ENCODE results near the gene ATCAY.
"Not testable (repeated sequence)": the region's sequence is repeated elsewhere in the genome, so short reads cannot be mapped to it uniquely, and the experiment has no call there.

Gene ATCAY

DNA sequence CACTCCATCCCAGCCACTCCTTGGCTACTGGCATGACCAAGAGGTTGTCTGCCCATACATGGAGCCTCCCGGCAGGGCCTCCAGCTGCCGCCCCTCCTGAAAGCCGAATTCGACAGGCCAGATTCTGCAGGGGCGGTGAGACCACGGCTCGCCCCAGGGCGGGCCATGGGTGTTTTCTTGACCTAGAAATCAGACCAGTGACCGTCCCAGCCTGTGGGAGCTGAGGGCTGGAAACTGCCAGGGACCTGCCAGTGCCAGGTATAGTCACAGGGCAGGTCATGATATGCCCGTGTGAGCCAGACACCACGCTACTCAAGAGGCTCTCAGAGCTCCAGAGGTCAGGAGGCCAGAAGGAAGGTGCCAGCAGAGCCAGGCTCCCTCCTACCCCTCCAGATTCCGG, 73.6 kb downstream of the ATCAY start:
- CTCF ChIA-PET, result interaction anchor here (1.2 kb wide), 1 partner anchor 8 kb away, joined by 3 read pairs; no protein-coding TSS in a partner anchor

DNA sequence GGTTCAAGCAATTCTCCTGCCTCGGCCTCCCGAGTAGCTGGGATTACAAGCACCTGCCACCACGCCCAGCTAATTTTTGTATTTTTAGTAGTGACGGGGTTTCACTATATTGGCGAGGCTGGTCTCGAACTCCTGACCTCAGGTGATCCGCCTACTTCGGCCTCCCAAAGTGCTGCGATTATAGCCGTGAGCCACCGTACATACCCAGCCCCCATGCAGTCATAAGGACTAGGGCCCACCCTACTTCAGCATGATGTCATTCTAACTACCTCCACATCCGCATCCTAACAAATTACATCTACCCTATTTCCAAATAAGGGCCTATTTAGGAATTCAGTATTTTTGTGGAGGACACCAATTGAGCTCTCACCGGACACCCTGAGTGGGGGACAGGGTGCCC, 74.8 kb downstream of the ATCAY start:
- CTCF ChIA-PET; POLR2A ChIA-PET (ENCODE audit: low non-redundant PET); H3K27ac ChIP-seq; DNase-seq (ENCODE audit: low spot score): not testable (repeated sequence)

More for the DNA sequence above, 73.6 kb downstream of the ATCAY start:
- DNase-seq (ENCODE audit: low spot score), result no peak
- TF ChIP-seq, protein P1, sequence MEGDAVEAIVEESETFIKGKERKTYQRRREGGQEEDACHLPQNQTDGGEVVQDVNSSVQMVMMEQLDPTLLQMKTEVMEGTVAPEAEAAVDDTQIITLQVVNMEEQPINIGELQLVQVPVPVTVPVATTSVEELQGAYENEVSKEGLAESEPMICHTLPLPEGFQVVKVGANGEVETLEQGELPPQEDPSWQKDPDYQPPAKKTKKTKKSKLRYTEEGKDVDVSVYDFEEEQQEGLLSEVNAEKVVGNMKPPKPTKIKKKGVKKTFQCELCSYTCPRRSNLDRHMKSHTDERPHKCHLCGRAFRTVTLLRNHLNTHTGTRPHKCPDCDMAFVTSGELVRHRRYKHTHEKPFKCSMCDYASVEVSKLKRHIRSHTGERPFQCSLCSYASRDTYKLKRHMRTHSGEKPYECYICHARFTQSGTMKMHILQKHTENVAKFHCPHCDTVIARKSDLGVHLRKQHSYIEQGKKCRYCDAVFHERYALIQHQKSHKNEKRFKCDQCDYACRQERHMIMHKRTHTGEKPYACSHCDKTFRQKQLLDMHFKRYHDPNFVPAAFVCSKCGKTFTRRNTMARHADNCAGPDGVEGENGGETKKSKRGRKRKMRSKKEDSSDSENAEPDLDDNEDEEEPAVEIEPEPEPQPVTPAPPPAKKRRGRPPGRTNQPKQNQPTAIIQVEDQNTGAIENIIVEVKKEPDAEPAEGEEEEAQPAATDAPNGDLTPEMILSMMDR (conservative IDR thresholded peaks at IDR 0.05; ENCODE audit: low read depth), result no peak
- no peak overlapping the region for H3K27ac ChIP-seq
- POLR2A ChIA-PET (ENCODE audit: low non-redundant PET), result interaction anchor here (0.7 kb wide), 1 partner anchor 164 kb away, joined by 7 read pairs; no protein-coding TSS in a partner anchor

DNA sequence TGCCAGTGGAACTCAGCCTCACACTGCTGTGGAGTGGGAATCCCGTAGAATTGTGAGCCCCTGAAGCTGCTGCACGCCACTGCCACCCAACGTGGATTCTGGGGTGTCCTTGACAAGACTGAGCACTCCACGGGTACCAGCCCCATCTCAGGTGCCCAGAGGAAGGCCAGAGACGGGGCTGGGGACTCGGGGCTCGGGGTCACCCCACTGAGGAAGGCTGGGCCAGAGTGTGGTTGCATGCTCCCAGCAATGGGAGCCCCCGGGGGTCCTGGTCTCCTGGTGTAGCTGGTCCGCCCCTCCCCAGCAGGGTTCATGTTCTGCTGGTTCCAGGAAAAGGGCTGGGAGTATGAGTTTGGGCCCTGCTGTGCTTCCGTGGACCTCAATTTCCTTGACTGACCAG, 75.2 kb downstream of the ATCAY start:
- TF ChIP-seq, protein P1 (conservative IDR thresholded peaks at IDR 0.05; ENCODE audit: low read depth), result no peak
- ChIA-PET CTCF (no interaction called here), POLR2A (ENCODE audit: low non-redundant PET) (interaction anchor here (0.6 kb wide), 1 partner anchor 15 kb away, joined by 3 read pairs; no protein-coding TSS in a partner anchor)
- no peak for DNase-seq (ENCODE audit: low spot score)
- H3K27ac ChIP-seq, result no peak overlapping the region

DNA sequence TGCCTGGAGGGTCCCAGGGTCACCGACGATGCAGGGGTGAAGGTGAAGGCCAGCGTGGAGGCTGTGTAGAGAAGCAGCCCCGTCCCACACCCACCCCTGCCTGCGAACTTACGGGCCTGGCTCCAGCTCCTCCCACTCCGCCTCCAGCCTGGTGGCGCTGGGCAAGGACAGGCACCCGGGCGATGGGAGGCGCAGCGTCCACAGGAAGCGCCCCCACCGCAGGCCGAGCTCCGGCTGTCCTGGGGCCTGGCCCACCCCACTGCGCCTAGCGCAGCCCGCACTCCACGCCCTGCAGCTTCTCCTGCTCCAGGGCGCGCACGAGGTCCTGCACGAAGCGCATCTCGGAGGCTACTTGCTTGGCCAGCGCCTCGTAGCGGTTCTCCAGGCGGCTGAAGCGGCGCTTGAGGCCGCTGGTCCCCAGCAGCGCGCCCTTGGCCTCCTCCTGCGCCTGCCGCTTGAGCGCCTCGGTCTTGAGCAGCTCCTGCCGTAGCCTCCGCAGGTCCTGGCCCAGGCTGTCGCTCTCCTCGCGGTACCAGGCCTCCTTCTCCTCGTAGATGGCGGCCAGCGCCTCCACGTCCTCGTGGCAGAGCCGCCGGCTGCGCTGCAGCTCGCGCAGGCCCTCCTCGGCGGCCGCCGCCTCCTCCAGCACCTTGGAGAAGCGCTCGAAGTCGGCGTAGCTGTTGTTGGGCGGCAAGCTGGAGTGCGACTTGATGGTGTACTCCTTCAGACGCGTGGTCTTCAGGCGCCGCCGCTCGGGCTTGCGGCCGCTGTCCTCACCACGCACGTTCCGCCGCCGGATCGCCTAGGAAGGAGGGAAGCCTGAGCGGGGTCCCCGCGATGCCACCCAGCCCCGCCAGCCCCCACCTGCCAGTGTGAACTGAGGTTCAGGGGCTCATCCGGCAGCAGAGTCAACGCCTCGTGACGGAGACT, 78.6 kb downstream of the ATCAY start:
- no peak overlapping the region for H3K27ac ChIP-seq
- TF ChIP-seq, protein P1 (conservative IDR thresholded peaks at IDR 0.05; ENCODE audit: low read depth), result no peak
- no peak for DNase-seq (ENCODE audit: low spot score)
- CTCF ChIA-PET, result no interaction called here
- POLR2A ChIA-PET (ENCODE audit: low non-redundant PET), result no interaction called here

DNA sequence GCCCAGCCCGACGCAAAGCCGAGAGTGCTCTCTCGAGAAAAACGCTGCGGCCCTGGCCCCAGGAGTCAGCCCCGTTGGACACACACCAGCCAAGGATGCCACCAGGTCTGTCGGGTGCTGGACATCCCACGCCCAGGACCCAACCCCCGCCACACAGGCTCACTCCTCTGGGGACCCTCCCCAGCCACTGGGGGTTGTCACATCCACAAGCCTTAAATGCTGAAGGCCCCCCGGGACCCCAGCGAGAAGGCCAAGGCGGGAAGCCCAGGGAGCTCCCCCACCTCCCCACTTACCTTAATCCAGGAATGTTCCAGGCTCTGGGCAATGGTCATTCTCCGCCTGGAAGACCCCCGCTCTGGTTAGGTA, 79.3 kb downstream of the ATCAY start:
- no peak for DNase-seq (ENCODE audit: low spot score)
- TF ChIP-seq, protein P1 (conservative IDR thresholded peaks at IDR 0.05; ENCODE audit: low read depth), result no peak
- CTCF ChIA-PET, result no interaction called here
- POLR2A ChIA-PET (ENCODE audit: low non-redundant PET), result no interaction called here
- no peak overlapping the region for H3K27ac ChIP-seq

DNA sequence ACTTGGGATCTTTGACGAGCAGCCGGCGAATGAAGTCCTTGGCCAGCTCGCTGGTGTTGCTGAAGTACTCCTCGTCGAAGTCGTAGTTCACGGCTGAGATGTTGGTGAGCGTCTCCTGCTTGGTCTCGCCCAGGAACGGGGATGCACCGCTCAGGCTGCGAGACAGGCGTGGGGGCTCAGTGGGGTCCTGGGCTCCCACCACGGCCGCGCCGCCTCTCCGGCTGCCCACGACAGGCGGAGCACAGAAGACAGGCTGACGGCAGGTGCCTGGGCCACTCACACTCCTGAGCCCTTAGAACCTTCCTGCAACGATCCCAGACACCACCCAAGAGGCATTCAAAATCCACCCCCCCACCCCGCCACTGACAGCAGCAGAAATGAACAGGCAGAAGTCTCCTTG, 80.5 kb downstream of the ATCAY start:
- no peak for DNase-seq (ENCODE audit: low spot score)
- TF ChIP-seq, protein P1 (conservative IDR thresholded peaks at IDR 0.05; ENCODE audit: low read depth), result no peak

More for the DNA sequence above, 80.5 kb downstream of the ATCAY start:
- H3K27ac ChIP-seq, result no peak overlapping the region
- ChIA-PET CTCF (no interaction called here), POLR2A (ENCODE audit: low non-redundant PET) (interaction anchor here (0.7 kb wide), 1 partner anchor 8 kb away, joined by 4 read pairs; no protein-coding TSS in a partner anchor)
